ENCODE results near the gene BMAL2. TPM values are rescaled to one million over a fixed set of nuclear protein-coding genes. Genes with fewer than 3 reads are reported as not detected.

The BMAL2 gene
- total and polyA plus RNA-seq, 7 donors, result 2.4 to 6.2 (median 4.2) TPM

DNA sequence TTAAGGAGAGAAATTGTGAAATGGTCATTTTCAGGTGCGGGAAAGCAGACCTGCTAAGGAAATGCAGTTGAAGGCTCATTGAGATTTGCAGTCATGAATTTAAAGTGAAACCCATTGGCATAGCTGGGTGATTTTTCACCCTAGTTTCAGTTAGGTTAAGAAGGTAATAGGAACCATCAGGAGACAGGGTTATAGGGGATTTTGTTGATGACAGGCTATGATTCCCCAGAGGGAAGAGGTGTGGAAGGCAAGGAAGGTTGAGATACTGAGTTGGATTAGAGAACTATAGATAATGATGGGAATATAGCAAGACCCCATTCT is 22.7 kb upstream of the BMAL2 start:
- H3K9me3 ChIP-seq, result no peaks in the 10 kb centered on the region
- TF ChIP-seq POLR2A (IDR thresholded peaks at IDR 0.05) (no peak), POLR2AphosphoS5 (IDR thresholded peaks at IDR 0.05) (no peak)
- TF ChIP-seq, protein P1, sequence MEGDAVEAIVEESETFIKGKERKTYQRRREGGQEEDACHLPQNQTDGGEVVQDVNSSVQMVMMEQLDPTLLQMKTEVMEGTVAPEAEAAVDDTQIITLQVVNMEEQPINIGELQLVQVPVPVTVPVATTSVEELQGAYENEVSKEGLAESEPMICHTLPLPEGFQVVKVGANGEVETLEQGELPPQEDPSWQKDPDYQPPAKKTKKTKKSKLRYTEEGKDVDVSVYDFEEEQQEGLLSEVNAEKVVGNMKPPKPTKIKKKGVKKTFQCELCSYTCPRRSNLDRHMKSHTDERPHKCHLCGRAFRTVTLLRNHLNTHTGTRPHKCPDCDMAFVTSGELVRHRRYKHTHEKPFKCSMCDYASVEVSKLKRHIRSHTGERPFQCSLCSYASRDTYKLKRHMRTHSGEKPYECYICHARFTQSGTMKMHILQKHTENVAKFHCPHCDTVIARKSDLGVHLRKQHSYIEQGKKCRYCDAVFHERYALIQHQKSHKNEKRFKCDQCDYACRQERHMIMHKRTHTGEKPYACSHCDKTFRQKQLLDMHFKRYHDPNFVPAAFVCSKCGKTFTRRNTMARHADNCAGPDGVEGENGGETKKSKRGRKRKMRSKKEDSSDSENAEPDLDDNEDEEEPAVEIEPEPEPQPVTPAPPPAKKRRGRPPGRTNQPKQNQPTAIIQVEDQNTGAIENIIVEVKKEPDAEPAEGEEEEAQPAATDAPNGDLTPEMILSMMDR (IDR thresholded peaks at IDR 0.05), result no peak
- peak overlapping the region in 1 of 4 donors; percentile 17 for H3K27ac ChIP-seq
- DNase-seq, result no peak
- H3K4me3 ChIP-seq, result no peak overlapping the region
- intact Hi-C loops (cut with DNase I), result loop anchor here (5.0 to 10.0 kb wide), 4 partner anchors 168 to 455 kb away; partner anchors contain the start of genes FGFR1OP2, INTS13 and TM7SF3
- H3K27me3 ChIP-seq, result no peaks in the 10 kb centered on the region
- H3K4me1 ChIP-seq, result peaks cover 0 to 37% (median 28%) of the 10 kb centered on the region in 4 donors
- H3K36me3 ChIP-seq, result peaks cover 0 to 64% (median 26%) of the 10 kb centered on the region in 4 donors
- 96 to 100% methylated on average over 1 of the region's 1 CpG for WGBS, 2 donors

DNA sequence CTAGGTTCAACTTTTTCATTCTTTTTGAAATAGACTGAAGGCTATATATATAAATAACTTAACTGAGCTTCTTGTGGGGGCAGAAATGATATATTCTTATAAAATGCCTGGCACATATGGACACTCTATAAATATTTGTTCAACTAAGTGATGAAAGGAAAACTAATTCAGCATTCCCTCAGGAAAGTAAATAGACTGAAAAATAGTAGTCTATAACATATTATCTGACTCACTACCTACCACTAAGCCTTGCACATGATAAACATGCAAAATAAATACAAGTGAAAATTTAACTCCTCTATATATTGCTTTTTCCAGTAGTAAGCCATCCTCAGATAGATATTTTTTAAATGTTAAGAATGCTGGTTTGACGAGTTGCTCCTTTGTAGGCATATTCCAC is 15.7 kb upstream of the BMAL2 start:
- no peak overlapping the region for H3K4me3 ChIP-seq
- peaks cover 0 to 12% (median 4%) of the 10 kb centered on the region in 4 donors for H3K4me1 ChIP-seq
- H3K36me3 ChIP-seq, result peaks cover 0 to 95% (median 28%) of the 10 kb centered on the region in 4 donors

DNA sequence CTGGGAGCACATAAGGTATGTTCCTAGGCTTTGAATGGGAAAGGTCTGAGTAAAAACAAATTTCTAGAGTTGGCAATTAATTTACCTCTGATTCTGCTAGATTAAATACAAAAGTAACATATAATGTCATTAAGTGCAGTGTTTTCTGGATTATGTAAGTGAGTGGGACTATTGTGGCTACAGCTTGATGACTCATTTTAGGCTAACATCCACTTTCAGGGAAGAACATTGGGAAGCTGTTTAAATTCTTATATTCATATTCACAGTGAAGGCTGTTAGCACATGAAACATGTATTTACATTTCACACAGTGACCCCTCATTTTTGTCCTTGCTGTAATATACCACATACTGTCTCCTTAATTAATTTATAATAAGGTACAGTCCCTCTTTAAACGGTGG is 13.2 kb upstream of the BMAL2 start:
- TF ChIP-seq, protein P1 (IDR thresholded peaks at IDR 0.05), result no peak
- TF ChIP-seq EP300 (IDR thresholded peaks at IDR 0.05) (no peak), POLR2AphosphoS5 (IDR thresholded peaks at IDR 0.05) (no peak), POLR2A (IDR thresholded peaks at IDR 0.05) (no peak)
- no peak for DNase-seq
- 36 to 54% methylated on average over 1 of the region's 1 CpG for WGBS, 2 donors
- H3K4me3 ChIP-seq, result no peak overlapping the region
- no peaks in the 10 kb centered on the region for H3K27me3 ChIP-seq
- peaks cover 0 to 14% (median 5%) of the 10 kb centered on the region in 4 donors for H3K4me1 ChIP-seq
- intact Hi-C loops (cut with DNase I), result loop anchor here (10.0 kb wide), 1 partner anchor 465 kb away; no protein-coding TSS in a partner anchor
- H3K9me3 ChIP-seq, result no peaks in the 10 kb centered on the region
- H3K36me3 ChIP-seq, result peaks cover 0 to 93% (median 29%) of the 10 kb centered on the region in 4 donors
- H3K27ac ChIP-seq, result peak overlapping the region in 3 of 4 donors; percentile 33 to 52 (median 50)

More for the DNA sequence above, 15.7 kb upstream of the BMAL2 start:
- no peak for DNase-seq
- intact Hi-C loops (cut with DNase I), result loop anchor here (10.0 kb wide), 1 partner anchor 462 kb away; no protein-coding TSS in a partner anchor
- TF ChIP-seq, protein P1 (IDR thresholded peaks at IDR 0.05), result no peak
- TF ChIP-seq POLR2A (IDR thresholded peaks at IDR 0.05) (no peak), POLR2AphosphoS5 (IDR thresholded peaks at IDR 0.05) (no peak), EP300 (IDR thresholded peaks at IDR 0.05) (no peak)
- H3K27ac ChIP-seq, result no peak overlapping the region
- 91 to 95% methylated on average over 1 of the region's 1 CpG for WGBS, 2 donors
- no peaks in the 10 kb centered on the region for H3K27me3 ChIP-seq
- H3K9me3 ChIP-seq, result no peaks in the 10 kb centered on the region

DNA sequence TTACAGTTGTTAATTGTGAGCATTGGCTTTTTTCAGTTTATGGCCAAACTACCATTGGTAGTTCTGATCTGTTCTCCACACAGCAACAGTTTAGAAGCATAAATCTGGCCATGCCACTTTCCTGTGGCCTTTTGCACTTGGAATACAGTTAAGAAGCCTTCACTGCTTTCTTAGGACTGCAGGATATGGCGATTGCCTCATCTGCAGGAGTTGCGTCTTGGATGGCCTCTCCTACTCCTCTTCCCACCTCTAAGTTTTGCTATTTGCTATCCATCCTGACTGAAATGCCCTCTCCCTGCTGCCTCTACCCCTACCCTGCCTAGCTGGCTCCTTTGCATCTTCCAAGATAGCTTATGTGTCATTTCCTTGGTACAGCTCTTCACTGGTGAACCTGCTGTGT is 12.8 kb upstream of the BMAL2 start:
- WGBS, 2 donors, result 92 to 96% methylated on average over 2 of the region's 2 CpGs
- DNase-seq, result no peak
- Histone ChIP-seq H3K9me3 (no peaks in the 10 kb centered on the region), H3K27me3 (no peaks in the 10 kb centered on the region), H3K4me3 (no peak overlapping the region), H3K27ac (peak overlapping the region in 3 of 4 donors; percentile 33 to 52 (median 50)), H3K4me1 (peaks cover 0 to 18% (median 6%) of the 10 kb centered on the region in 4 donors), H3K36me3 (peaks cover 0 to 89% (median 28%) of the 10 kb centered on the region in 4 donors)
- TF ChIP-seq POLR2AphosphoS5 (IDR thresholded peaks at IDR 0.05), result no peak
- TF ChIP-seq EP300 (IDR thresholded peaks at IDR 0.05), result no peak
- TF ChIP-seq POLR2A (IDR thresholded peaks at IDR 0.05), result no peak
- intact Hi-C loops (cut with DNase I), result loop anchor here (10.0 kb wide), 1 partner anchor 465 kb away; no protein-coding TSS in a partner anchor

DNA sequence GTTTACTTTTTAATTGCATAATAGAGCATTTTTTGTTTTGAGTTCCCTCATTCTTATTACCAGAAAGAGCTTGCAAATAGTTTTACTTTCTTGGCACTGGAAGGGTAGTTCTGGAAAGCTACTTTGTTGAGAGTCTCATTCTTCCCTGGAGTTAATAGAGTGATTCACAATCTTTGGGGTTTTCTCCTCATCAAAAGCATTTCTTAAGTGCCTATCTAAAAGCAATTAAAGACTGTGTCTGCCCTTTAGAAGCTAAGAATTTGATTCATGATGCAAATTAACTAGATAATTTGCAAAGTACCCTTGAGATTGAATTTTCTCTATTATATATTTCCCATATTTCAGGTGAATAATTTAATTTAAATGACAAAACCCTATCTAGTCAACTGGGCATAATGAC is 8.1 kb upstream of the BMAL2 start:
- peaks cover 0 to 11% (median 3%) of the 10 kb centered on the region in 4 donors for H3K4me1 ChIP-seq
- TF ChIP-seq, protein P1 (IDR thresholded peaks at IDR 0.05), result no peak
- no peak for TF ChIP-seq EP300 (IDR thresholded peaks at IDR 0.05)
- no peak for TF ChIP-seq POLR2A (IDR thresholded peaks at IDR 0.05)
- no peak for TF ChIP-seq POLR2AphosphoS5 (IDR thresholded peaks at IDR 0.05)
- intact Hi-C loops (cut with DNase I), result no loop called here
- H3K36me3 ChIP-seq, result peaks cover 0 to 60% (median 21%) of the 10 kb centered on the region in 4 donors
- peak overlapping the region in 1 of 4 donors; percentile 17 for H3K27ac ChIP-seq
- no peak overlapping the region for H3K4me3 ChIP-seq
- H3K27me3 ChIP-seq, result no peaks in the 10 kb centered on the region
- DNase-seq, result no peak
- H3K9me3 ChIP-seq, result no peaks in the 10 kb centered on the region

All from sigmoid colon (tissue), 7 donors.